MM.1S (cell line): ENCODE data around the gene MTCL1.

Experiments used
- CTCF ChIP-seq: fragments of 300-600 bp; sonication (generic); IDR thresholded peaks from 2 replicates; pipeline ENCODE4 v1.5.1; 2016; ENCODE audit warnings: antibody characterized with exemption, low read length, mixed read lengths
- EZH2 ChIP-seq: fragments of 300-600 bp; sonication (generic); optimal IDR thresholded peaks from 2 replicates; pipeline ENCODE3; 2017; ENCODE audit warnings: low read depth, mild to moderate bottlenecking, antibody characterized with exemption, low read length, mixed read lengths
- EZH2phosphoT487 ChIP-seq: fragments of 300-600 bp; sonication (generic); IDR thresholded peaks from 2 replicates; pipeline ENCODE4 v1.6.1; 2018; ENCODE audit warnings: antibody characterized with exemption, low read length

DNA sequence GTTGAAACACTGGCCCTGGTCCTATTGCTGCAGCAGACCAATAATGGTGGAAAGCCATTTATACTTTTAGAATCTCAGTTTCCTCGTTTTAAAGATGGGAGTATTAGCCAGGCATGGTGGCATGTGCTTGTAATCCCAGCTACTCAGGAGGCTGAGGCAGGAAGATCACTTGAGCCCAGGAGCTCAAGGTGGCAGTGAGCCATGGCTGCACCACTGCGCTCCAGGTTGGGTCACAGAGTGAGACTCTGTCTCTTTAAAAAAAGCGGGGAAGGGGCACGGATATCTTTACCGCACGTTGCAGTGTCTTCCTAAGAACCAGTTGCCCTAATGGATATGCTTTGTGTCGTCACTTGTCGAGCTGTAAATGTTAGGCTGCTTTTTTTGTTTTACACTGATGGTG, 8.3 kb downstream of the MTCL1 start:
- no peak for TF ChIP-seq CTCF
- TF ChIP-seq EZH2: no peak
- TF ChIP-seq EZH2phosphoT487: no peak
